Stimulated activated CD4-positive, alpha-beta T cell treated with anti-CD3 and anti-CD28 coated beads, Interleukin-1b, Interleukin-23, amount 100 ng/mL, for 1 hour (primary cell): Measurements from ENCODE around the gene ODF2.
"Not testable (repeated sequence)": the region's sequence is repeated elsewhere in the genome, so short reads cannot be mapped to it uniquely, and the experiment has no call there.

ENCODE experiments used
- DNase-seq, 2 donors: peaks; one replicate each; pipeline ENCODE4 v3.0.0-alpha.2; 2020; ENCODE audit warnings: low read depth in 2 of 2

Gene ODF2

DNA sequence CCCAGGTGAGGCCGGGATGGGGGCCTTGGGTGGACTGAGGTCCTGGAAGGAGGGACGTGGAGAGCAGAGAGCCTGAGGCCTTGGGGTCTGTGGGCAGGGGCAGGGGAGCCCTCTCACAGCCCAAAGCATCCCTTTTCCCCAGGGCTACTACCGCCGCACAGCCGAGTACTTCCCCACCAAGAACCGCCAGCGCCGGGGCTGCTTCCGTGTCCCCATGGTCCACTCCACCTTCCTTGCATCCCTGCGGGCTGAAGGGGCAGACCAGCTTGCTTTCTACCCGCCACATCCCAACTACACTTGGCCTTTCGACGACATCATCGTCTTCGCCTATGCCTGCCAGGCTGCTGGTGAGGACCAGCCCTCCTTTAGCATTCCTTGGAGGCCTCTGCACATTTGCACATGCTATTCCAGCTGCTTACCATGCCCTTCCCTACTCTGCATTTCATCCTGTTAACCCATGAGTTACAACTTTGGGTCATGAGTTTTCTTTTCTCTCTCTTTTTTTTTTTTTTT lies 31.5 kb upstream of the ODF2 start:
- no peak for DNase-seq

DNA sequence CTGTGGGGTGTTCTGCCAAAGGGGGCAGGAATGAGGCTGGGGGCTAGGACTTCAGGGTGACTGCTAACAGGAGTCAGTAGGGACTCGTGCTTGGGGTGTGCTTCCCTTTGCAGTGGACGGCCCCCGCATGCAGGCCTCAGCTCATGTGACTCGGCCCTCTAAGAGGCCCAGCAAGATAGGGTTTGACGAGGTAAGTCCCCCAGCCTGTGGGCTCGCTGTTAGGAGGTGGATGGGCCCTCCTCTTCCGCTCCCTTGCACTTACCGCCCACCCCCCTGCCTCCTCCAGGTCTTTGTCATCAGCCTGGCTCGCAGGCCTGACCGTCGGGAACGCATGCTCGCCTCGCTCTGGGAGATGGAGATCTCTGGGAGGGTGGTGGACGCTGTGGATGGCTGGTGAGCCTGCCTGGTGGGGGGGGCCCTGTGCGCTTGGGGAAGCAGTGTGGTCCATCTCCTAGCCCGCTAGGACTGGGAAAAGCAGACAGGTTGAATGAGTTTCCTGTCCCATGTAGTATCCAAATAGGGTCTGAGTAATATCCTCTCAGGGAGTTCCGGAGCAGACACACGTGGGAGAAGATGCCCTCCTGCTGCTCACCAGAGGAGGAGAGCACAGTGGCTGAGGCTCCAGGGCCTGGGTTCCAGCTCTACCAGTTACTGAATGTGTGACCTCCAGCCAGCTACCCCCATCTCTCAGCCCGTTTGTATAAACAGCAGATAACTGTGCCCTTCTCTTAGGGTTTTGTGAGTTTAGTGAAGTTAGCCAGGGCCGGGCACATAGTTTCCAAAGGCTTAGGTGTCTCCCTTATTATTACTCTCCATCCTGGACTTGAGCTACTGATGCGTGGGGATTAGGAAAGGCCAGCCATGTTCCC lies 26.9 kb upstream of the ODF2 start:
- no peak for DNase-seq

DNA sequence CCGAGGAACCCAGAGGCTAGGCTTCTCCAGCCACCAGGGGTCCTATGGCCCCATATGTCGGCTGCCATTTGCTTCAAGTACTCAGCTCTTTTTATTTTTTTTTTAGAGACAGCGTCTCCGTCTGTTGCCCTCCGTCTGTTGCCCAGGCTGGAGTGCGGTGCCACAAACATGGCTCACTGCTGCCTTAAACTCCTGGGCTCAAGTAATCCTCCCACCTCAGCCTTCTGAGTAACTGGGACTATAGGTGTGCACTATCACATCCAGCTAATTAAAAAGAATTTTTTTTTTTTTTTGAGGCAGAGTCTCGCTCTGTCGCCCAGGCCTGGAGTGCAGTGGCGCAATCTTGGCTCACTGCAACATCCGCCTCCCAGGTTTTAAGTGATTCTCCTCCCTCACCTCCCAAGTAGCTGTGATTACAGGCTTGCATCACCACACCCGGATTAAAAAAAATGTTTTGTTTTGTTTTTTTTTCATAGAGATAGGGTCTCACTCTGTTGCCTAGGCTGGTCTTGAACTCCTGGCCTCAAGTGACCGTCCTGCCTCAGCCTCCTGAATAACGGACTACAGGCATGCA lies 26.2 kb upstream of the ODF2 start:
- DNase-seq: no peak

DNA sequence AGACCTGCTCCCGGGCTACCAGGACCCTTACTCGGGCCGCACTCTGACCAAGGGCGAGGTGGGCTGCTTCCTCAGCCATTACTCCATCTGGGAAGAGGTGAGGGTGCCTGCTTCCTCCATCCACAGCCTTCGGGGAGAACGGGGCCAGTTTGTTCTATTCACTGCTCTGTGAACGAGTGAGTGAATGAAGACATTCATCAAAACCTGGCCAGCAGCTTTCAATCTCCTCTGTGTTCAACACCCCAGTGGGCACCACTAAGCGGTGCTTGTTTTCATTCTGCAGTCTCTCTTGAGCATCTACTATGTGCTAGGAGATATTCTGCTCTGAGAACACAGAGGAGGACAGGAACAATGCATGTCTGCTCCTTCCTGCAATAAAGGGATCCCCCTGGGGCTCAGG lies 24.6 kb upstream of the ODF2 start:
- DNase-seq: no peak

DNA sequence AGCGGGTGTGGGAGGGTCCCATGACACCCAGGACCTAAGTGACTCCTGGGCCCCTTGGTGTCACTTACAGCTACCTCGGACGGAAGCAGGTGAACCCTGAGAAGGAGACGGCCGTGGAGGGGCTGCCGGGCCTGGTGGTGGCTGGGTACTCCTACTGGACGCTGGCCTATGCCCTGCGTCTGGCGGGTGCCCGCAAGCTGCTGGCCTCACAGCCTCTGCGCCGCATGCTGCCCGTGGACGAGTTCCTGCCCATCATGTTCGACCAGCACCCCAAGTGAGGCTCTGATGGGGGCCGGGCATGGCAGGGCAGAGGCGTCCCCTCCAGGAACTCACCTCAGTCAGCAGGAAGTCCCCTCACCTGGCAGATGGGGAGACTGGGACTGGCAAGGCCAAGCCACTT lies 21.5 kb upstream of the ODF2 start:
- DNase-seq: no peak

DNA sequence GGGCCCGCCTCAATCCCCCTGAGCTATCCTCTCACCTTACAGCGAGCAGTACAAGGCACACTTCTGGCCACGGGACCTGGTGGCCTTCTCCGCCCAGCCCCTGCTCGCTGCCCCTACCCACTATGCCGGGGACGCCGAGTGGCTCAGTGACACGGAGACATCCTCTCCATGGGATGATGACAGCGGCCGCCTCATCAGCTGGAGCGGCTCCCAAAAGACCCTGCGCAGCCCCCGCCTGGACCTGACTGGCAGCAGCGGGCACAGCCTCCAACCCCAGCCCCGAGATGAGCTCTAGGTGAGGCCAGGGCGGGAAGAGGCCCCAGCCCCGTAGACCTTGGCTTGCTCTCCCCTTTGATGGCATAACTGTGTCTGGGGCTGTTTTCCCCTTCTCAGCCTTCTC lies 20.2 kb upstream of the ODF2 start:
- DNase-seq: no peak

DNA sequence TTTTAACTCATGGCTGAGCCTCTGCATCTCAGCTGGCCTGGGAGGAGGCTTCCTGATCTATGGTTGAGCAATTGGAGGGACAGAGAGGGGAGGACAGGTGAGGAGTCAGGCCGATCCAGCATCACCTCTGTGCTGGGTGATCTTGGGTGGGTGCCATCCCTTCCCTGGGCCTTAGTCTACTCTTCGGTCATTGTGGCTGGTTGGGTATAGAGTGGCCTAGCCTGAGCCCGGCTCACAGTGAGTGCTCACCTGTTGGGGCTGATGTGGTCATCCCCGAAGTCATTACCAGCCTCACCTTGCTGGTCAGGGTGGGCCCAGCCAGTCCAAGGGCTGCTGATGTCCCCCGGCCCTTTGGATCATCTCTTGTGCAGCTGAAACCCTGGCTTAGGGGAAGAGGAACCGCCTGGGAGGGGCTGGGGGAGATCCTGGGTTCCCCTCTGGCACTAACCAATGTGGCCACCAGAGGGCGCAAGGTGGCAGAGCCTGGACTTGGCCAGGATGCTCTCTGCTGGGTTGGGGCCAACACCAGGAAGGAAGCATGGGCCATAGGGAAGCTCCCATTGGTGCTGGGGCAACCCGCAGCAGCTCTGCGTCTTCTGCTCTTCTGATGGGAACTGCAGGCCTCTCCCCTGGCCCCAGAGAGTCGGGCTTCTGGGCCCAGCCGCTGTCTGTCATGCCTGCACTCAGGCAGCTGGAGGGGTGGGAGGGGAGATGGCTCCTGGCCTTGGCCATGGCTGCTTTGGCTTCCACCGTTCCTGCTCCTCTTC lies 17.3 kb upstream of the ODF2 start:
- DNase-seq: peak; percentile 57 to 78

DNA sequence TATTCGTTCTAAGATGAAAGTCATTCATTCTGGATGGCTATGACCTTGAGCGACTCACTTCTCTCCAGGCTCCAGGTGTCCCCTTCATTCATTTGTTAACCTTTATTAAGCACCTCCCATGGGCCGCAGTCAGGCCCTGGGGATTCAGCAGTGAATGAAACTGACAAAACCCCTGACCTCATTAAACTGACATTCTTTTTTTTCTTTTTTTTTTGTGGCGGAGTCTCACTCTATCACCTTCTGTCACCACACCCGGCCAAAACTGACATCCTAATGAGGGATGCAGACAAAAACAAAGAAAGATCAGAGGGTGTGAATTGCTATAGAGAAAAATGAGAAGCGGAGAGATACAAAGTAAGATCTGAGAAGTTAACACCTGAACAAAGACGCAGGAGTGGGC lies 16.5 kb upstream of the ODF2 start:
- no peak for DNase-seq

DNA sequence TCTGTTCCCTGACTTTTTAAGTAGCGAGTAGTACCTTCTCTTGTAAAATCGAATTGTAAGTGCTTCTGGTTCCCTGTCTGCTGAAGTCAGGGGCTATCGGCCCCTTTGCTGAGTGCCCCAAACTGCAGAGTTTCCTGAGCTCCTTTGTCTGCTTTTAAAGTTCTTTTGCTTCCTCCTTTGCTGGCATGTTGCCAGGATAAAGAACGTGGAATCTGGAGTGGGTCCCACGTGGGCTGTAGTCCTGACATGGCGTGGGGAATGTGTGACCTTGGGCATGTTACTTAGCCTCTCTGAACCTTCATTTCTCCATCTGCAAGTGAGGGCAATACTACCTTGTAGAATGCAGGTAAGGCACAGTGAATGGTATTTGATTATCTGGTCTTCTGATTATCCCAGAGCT lies 13.7 kb upstream of the ODF2 start:
- DNase-seq: no peak

DNA sequence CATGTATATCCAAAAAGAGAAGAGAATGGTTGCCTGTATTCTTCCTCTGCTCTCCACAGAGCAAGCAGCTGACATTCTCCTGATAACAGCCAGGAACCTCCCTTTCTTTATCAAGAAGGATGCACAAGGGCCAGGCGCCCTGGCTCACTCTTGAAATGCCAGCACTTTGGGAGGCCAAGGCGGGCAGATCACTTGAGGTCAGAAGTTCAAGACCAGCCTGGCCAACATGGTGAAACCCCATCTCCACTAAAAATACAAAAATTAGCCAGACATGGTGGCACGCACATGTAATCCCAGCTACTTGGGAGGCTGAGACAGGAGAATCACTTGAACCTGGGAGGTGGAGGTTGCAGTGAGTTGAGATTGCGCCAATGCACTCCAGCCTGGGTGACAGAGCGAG lies 9.3 kb upstream of the ODF2 start:
- not testable (repeated sequence) for DNase-seq

DNA sequence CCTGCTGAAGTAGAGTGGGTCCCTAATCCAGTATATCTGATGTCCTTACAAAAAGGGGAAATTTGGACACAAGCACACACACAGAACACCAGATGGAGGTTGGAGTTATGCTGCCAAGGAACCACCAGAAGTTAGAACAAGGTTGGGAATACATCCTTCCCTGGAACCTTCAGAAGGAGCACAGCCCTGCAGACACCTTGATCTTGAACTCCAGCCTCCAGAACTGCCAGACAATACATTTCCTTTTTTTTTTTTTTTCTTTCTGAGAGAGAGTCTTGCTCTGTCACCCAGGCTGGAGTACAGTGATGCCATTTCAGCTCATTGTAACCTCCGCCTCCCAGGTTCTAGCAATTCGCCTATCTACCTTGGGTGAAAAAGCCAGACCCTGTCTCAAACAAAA lies 7.1 kb upstream of the ODF2 start:
- no peak for DNase-seq

DNA sequence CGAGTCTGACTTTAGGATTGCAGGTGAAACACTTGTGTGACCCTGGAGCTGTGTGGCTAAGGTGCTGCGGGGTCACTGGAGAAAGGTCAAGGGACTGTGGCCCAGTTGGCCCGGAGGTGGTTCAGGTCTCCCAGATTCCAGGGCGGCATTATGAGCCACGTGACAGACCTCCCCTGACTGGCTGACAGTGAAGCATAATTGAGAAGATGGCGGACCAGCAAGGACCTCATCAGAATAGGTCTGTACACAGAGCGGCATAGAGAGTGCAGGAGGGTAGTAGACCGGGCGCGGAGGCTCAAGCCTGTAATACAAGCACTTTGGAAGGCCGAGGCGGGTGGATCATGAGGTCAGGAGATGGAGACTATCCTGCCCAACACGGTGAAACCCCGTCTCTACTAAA lies 815 bp upstream of the ODF2 start:
- no peak for DNase-seq

DNA sequence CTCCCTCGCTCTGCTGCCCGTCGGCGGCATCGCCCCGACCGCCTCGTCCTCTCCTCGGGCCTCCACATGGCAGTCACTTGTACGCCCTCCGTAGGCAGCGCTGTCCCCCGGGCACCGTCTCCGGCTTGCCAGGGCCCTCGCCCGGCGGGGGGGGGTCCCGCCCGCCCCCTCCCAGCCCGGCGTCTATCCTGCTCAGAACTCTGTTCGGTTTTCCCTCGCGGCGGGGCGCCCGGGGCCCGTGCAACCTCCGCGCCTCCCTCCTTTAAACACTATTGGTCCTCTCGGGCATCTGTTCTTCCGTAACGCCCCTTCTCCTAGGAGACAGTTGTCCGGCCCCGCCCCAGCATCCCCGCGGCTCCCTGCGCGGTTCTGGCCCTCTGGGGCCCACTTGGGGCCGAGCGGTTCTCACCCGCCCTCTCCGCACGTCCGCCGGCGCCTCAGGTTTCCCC lies 831 bp downstream of the ODF2 start:
- peak; percentile 24 to 46 for DNase-seq

DNA sequence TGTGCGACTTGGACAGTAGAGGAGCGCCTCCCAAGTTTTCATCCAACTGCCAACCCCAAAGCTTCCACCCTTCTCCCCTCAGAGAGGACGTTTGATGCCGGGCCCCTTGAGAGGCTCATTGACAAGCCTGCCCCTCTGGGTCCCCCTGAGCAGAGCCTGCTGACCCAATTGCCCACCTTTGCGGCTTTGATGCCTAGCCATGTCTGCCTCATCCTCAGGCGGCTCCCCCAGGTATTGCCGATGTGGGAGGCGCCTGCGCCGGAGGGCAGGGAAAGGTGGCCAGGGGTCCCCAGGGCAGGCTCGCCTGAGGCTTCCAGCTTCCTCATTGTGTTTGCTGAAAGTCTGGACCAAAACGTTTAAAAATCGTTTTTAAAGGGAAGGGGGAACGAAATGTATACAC lies 1.4 kb downstream of the ODF2 start:
- DNase-seq: no peak

DNA sequence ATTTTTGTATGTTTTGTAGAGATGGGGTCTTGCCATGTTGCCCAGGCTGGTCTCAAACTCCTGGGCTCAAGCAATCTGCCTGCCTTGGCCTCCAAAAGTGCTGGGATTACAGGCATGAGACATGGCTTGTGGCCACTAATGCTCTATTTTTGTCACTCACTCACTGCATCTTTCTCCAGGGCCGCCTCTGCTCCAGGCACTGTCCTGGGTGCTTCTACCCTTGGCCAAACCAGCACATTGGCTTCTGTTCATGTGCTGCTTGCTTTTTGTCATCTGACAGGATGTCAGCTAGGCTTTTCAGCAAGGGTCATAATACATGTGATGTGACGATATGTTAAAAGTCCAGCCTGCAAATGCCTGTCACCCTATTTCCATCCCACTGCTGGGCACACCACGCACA lies 3.2 kb downstream of the ODF2 start:
- no peak for DNase-seq

DNA sequence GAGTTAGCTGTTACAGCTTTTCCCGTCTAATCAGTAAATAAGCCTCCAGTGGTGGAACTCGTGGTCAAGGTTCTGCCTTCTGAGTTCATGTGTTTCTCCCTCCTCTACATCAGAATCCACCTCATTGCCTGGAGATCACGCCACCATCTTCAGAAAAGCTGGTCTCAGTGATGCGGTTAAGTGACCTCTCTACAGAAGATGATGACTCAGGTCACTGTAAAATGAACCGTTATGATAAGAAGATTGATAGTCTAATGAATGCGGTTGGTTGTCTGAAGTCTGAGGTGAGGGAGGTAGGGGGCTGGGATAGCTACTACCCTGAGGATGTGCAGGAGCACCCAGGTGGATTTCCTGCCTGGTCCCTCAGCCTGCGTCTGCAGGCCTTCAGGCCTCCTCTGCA lies 13.3 kb downstream of the ODF2 start:
- no peak for DNase-seq

DNA sequence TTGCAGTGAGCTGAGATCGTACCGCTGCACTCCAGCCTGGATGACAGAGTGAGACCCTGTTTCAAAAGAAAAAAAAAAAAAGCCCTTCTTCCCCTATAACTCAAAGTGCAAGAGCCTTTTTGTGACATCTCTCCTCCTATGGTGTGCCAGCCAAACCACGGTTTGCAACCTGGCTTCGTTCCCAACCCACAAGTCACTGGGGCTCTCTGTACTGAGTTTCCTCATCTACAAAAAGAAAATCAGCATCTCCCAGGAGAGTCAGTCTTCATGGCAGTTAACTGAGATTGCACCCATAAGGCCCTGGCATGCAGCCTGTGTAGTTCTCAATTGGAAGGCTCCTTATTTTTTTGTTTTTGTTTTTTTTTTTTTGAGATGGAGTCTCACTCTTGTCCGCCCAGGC lies 14.8 kb downstream of the ODF2 start:
- DNase-seq: no peak

DNA sequence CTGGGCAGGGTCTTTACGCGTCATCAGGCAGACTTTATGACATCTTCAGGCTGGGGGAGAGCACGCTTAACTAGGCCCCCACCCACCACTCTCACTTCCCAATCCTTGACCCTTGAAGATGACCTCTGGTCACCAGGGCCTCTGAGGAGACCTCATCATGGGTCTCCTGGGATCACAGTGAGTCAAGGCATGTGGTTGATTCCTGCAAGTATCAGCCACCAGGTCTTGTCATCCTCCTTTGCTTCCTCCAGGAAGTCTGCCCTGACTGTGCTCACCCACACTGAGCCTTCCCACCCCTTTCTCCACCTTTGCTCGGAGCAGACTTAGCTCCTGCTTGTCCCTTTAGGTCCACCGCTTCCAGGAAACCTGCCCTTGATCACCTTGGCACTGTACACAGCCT lies 17.3 kb downstream of the ODF2 start:
- no peak for DNase-seq

DNA sequence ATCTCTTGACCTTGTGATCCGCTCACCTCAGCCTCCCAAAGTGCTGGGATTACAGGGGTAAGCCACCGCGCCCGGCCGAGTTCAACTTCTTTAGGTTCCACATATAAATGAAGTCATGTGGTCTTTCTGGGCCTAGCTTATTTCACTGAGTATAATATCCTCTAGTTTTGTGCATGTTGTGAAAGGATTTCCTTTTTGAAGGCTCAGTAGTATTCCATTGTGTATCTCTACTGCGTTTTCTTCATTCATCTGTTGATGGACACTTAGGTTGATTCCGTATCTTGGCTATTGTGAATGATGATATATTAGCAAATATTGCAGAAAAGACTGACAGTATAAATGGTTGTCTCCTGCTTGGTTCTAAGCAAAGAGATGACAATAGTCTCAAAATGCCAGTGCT lies 20.1 kb downstream of the ODF2 start:
- no peak for DNase-seq

DNA sequence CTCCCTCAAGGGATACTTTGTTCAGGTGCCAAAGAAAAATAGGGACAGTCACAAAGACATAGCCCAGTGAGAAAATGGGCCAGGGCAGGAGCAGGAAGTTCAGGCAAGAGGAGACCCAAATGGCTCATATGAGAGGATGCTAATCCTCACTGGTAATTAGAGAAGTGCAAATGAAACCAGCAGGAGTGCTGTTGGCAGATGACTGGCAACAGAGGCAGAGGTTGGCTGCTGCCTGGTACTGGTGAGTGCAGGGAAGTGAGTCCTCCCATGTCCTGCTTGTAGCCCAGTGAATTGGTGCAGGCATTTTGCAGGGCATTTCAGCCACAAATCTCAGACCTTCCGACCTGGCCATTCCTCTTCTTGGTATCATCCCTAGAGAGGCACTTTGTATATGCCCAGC lies 23.5 kb downstream of the ODF2 start:
- no peak for DNase-seq

DNA sequence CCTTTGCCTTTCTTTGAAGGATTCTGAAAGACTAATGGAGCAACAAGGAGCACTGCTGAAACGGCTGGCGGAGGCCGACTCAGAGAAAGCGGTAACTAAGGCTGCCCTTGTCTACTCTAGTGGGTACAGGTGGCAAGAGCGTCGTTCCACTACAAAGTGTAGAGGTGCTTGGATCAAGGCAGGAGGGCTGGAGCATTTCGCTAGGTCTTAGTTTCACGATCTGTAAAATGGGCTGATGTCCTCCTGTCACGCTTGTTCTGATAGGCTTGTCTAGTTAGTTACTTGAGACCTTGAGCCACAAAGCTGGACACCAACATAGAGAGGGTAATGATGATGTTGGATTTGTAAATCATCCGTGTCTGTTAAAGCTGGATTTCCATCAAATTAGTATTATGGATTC lies 25.8 kb downstream of the ODF2 start:
- DNase-seq: no peak

DNA sequence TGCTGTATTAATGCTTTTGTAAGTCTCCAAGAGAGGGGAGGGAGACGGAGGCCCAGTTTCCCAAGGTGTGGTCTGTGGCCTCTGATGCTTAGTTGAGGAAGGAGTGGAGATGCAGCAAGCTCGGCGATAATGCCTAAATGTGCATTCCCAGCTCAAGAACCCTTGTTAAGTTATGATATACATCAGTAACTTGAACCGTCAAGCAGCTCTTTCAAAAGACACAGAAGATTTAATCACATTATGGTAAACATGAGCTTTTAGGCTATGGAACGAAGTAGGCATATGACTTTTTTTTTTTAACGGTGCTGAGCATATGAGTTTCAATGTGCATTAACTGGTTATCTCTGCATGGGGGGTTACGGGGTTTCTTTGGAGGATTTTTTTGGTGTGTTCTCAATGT lies 26.4 kb downstream of the ODF2 start:
- DNase-seq: no peak
